K562 (cell line): ENCODE measurements around the gene QKI. TPM values are rescaled to one million over a fixed set of nuclear protein-coding genes. Genes with fewer than 3 reads are reported as not detected.

ENCODE experiments used
- ATAC-seq: fragments of 200-7000 bp; cut with Tn5 transposase; 3 replicates; pipeline ENCODE4 v1.9.1; 2020; ENCODE audit warnings: moderate library complexity
- BruUV-seq: library from RNA; stranded (reverse); fragments of 400-500 nt; replicated peaks from 2 replicates; lab custom pipeline; 2021; lab: Mats Ljungman, UMichigan
- CTCF ChIA-PET: fragments of 300-600 bp; formaldehyde crosslinking; extraction: SDS; loops from one replicate; lab custom pipeline; 2021; ENCODE audit warnings: low intra/inter-chr PET ratio; lab: Yijun Ruan, JAX
- POLR2A ChIA-PET: fragments of 300-600, 350-650 bp; sonication (Branson Sonifier 250); formaldehyde crosslinking; extraction: SDS; loops from one replicate; lab custom pipeline; 2021; ENCODE audit warnings: antibody characterized with exemption, inconsistent platforms; lab: Yijun Ruan, JAX
- DNase-seq, 4 experiments: peaks; one replicate each; pipeline versions ENCODE4 v3.0.0 to v3.0.0-alpha.2; 2011 to 2018; ENCODE audit warnings: low spot score in 3 of 4, mixed read lengths in 3 of 4; ENCODE audit errors: extremely low read depth in 1 of 4
- FAIRE-seq: peaks from 2 replicates; lab custom pipeline; 2011; peaks lifted over from hg19 to GRCh38; lab: Jason Lieb, UNC
- H2AFZ ChIP-seq: 2 replicates; pipeline ENCODE4 v1.6.0; 2011; ENCODE audit warnings: low read depth, low read length, control low read depth, inconsistent platforms
- H3K27ac ChIP-seq: fragments of 200-600 bp; 3 replicates; pipeline ENCODE4 v1.8.0; 2011; ENCODE audit warnings: low read depth, mild to moderate bottlenecking, control low read depth, inconsistent platforms, low read length, moderate library complexity, mixed read lengths; ENCODE audit errors: extremely low read depth
- H3K27me3 ChIP-seq, 2 experiments: fragments of 300-600 bp in 1 of 2; 2 replicates in 1 of 2; 3 replicates in 1 of 2; pipeline versions ENCODE4 v1.6.0 to v1.8.0; 2011; ENCODE audit warnings: inconsistent platforms in 2 of 2, low read length in 2 of 2, mild to moderate bottlenecking in 1 of 2, mixed read lengths in 1 of 2, moderate library complexity in 1 of 2; ENCODE audit not compliant: control insufficient read depth in 2 of 2, insufficient read depth in 2 of 2
- H3K36me3 ChIP-seq: fragments of 300-600 bp; 3 replicates; pipeline ENCODE4 v1.8.0; 2011; ENCODE audit warnings: mild to moderate bottlenecking, low read length, inconsistent platforms; ENCODE audit not compliant: control insufficient read depth, insufficient read depth
- H3K4me1 ChIP-seq, 2 experiments: fragments of 200-600 bp in 1 of 2; replicated peaks in 1 of 2; 2 replicates in 1 of 2; 3 replicates in 1 of 2; pipeline versions ENCODE4 v1.5.1 to v1.8.0; 2011; ENCODE audit warnings: inconsistent platforms in 2 of 2, low read length in 2 of 2, mild to moderate bottlenecking in 1 of 2, mixed read lengths in 1 of 2, moderate library complexity in 1 of 2; ENCODE audit not compliant: control insufficient read depth in 2 of 2, insufficient read depth in 2 of 2
- H3K4me2 ChIP-seq: 2 replicates; pipeline ENCODE4 v1.6.1; 2011; ENCODE audit warnings: low read length, control low read depth, inconsistent platforms, mixed read lengths; ENCODE audit not compliant: insufficient read depth
- H3K4me3 ChIP-seq: fragments of 200-600 bp; sonication (generic), shearing (Covaris generic); 2 replicates; pipeline ENCODE4 v1.5.1; 2016; ENCODE audit warnings: control low read depth, inconsistent platforms
- H3K79me2 ChIP-seq: fragments of 200-600 bp; 3 replicates; pipeline ENCODE4 v1.8.0; 2011; ENCODE audit warnings: low read length, inconsistent platforms; ENCODE audit not compliant: control insufficient read depth, insufficient read depth
- H3K9ac ChIP-seq, 2 experiments: 2 replicates each; pipeline versions ENCODE4 v1.6.0 to v1.6.1; 2011; ENCODE audit warnings: low read depth in 2 of 2, low read length in 2 of 2, control low read depth in 1 of 2, inconsistent platforms in 1 of 2, mild to moderate bottlenecking in 1 of 2, mixed read lengths in 1 of 2; ENCODE audit not compliant: insufficient read depth in 1 of 2
- H3K9me1 ChIP-seq: one replicate; pipeline ENCODE4 v1.6.0; 2011; ENCODE audit warnings: inconsistent platforms, mild to moderate bottlenecking, low read length, moderate library complexity; ENCODE audit not compliant: control insufficient read depth, insufficient read depth
- H3K9me3 ChIP-seq: replicated peaks from 2 replicates; pipeline ENCODE4 v1.5.1; 2011; ENCODE audit warnings: low read depth, low read length, inconsistent platforms; ENCODE audit not compliant: control insufficient read depth, insufficient read depth
- H4K20me1 ChIP-seq: replicated peaks from 2 replicates; pipeline ENCODE4 v1.6.1; 2011; ENCODE audit warnings: low read length, inconsistent platforms, mixed read lengths; ENCODE audit not compliant: control insufficient read depth, insufficient read depth
- CBFA2T2 ChIP-seq: fragments of 450-650 bp; conservative IDR thresholded peaks from 2 replicates; pipeline ENCODE4 v1.6.1; 2017; ENCODE audit warnings: mild to moderate bottlenecking
- CBFA2T3 ChIP-seq: fragments of 450-650 bp; IDR thresholded peaks from 2 replicates; pipeline ENCODE4 v1.6.1; 2017
- CXXC5 ChIP-seq: fragments of 250-450 bp; sonication (Bioruptor Pico); IDR thresholded peaks from 2 replicates; pipeline ENCODE4 v1.8.0; 2022; ENCODE audit warnings: inconsistent platforms, mild to moderate bottlenecking, moderate library complexity
- EHMT2 ChIP-seq: fragments of 450-650 bp; IDR thresholded peaks from 2 replicates; pipeline ENCODE4 v1.6.1; 2018; ENCODE audit warnings: antibody characterized with exemption
- HDAC1 ChIP-seq, 2 experiments: fragments of 450-650 bp; IDR thresholded peaks; 2 replicates each; pipeline ENCODE4 v1.6.1; 2016 to 2017; ENCODE audit warnings: inconsistent platforms in 1 of 2, mild to moderate bottlenecking in 1 of 2, moderate library complexity in 1 of 2
- HMG20A ChIP-seq: fragments of 450-650 bp; formaldehyde crosslinking; conservative IDR thresholded peaks from 2 replicates; pipeline ENCODE4 v1.4.0; 2020; ENCODE audit warnings: mild to moderate bottlenecking, mixed read lengths
- KDM1A ChIP-seq, 2 experiments: fragments of 450-650 bp; IDR thresholded peaks; 2 replicates each; pipeline ENCODE4 v1.6.1; 2016; ENCODE audit warnings: mild to moderate bottlenecking in 2 of 2
- KDM4B ChIP-seq, 2 experiments: fragments of 450-650 bp in 1 of 2; sonication (generic) in 1 of 2; IDR thresholded peaks; 2 replicates each; pipeline ENCODE4 v1.6.1; 2016 to 2017; ENCODE audit warnings: borderline replicate concordance in 2 of 2, antibody characterized with exemption in 1 of 2, low read depth in 1 of 2, mild to moderate bottlenecking in 1 of 2
- KLF6 ChIP-seq: fragments of 250-450 bp; sonication (Bioruptor Pico); IDR thresholded peaks from 2 replicates; pipeline ENCODE4 v1.4.0; 2020; ENCODE audit warnings: mild to moderate bottlenecking, moderate library complexity, borderline replicate concordance
- MEIS2 ChIP-seq: fragments of 450-650 bp; IDR thresholded peaks from 2 replicates; pipeline ENCODE4 v1.6.1; 2014; ENCODE audit warnings: mild to moderate bottlenecking; ENCODE audit not compliant: partially characterized antibody
- PREB ChIP-seq: sonication (generic); formaldehyde crosslinking; IDR thresholded peaks from 2 replicates; pipeline ENCODE4 v1.8.1; 2023; ENCODE audit warnings: mild to moderate bottlenecking, missing genetic modification reagents
- RCOR1 ChIP-seq, 2 experiments: IDR thresholded peaks; 2 replicates each; pipeline ENCODE4 v1.6.1; 2012; ENCODE audit warnings: low read depth in 2 of 2, low read length in 2 of 2, borderline replicate concordance in 1 of 2, improper control_type of control experiment in 1 of 2
- SIRT6 ChIP-seq: IDR thresholded peaks from one replicate; pipeline ENCODE4 v1.6.1; 2012; ENCODE audit warnings: low read depth, mild to moderate bottlenecking, control low read depth, inconsistent platforms, low read length, moderate library complexity
- TARDBP ChIP-seq: fragments of 450-650 bp; IDR thresholded peaks from 2 replicates; pipeline ENCODE4 v1.6.1; 2016
- YBX1 ChIP-seq: fragments of 450-650 bp; IDR thresholded peaks from 2 replicates; pipeline ENCODE4 v1.7.1; 2016; ENCODE audit warnings: mild to moderate bottlenecking
- ZBTB34 ChIP-seq: fragments of 250-450 bp; sonication (Bioruptor Pico); IDR thresholded peaks from 2 replicates; pipeline ENCODE4 v1.8.0; 2021; ENCODE audit warnings: mild to moderate bottlenecking, moderate library complexity
- ZNF280A ChIP-seq: fragments of 450-650 bp; IDR thresholded peaks from 2 replicates; pipeline ENCODE4 v1.6.1; 2018; ENCODE audit warnings: mild to moderate bottlenecking, low read depth; ENCODE audit not compliant: partially characterized antibody
- ZNF316 ChIP-seq: fragments of 450-650 bp; IDR thresholded peaks from 2 replicates; pipeline ENCODE4 v1.6.1; 2016
- WGBS: fragments of 100-300 bp; shearing (Covaris generic); methylation state at CpG from one replicate; pipeline ENCODE4 v1.1.6; 2016; ENCODE audit warnings: low coverage, mixed read lengths; ENCODE audit not compliant: insufficient coverage; ENCODE audit errors: missing lambda C conversion rate; 5-methylcytosine and 5-hydroxymethylcytosine counted together
- in situ Hi-C: fragments of 300-500 bp; cut with MboI; formaldehyde crosslinking; loops from 4 replicates; pipeline ENCODE4 v1.15.0; 2018; ENCODE audit warnings: inconsistent platforms, mixed read lengths
- intact Hi-C: fragments of 100-400 bp; cut with micrococcal nuclease; formaldehyde crosslinking; loops from 2 replicates; pipeline ENCODE4 v1.14.2; 2022
- polyA plus RNA-seq, 8 experiments: library from polyadenylated mRNA; depleted of rRNA in 4 of 8; stranded (reverse) in 5 of 8; unstranded in 3 of 8; fragments of >200 nt; fragmentation: Nextera tagmentation in 2 of 8; fragmentation: Illumina TruSeq in 1 of 8; extraction: Ambion mirVana in 2 of 8; extraction: Trizol in 1 of 8; gene quantifications; 2 replicates each; pipeline versions ENCODE4 v1.2.1 to v1.2.3, GENCODE V29; 2011 to 2014; ENCODE audit warnings: inconsistent platforms in 1 of 8, missing spikeins in 1 of 8
- total RNA-seq, 7 experiments: library from RNA; depleted of rRNA in 6 of 7; stranded (reverse); fragments of >200 nt in 6 of 7; fragmentation: Illumina TruSeq in 2 of 7; extraction: Trizol in 2 of 7; gene quantifications; 2 replicates each; pipeline versions ENCODE4 v1.2.1 to v1.2.3, GENCODE V29; 2011 to 2021; ENCODE audit warnings: low replicate concordance in 1 of 7

The QKI gene
- total and polyA plus RNA-seq, 9 of the 15 experiments (the other 6 are each of a cell fraction or from before 2014, with no cell fraction given), result 20.4 to 215 (median 123) TPM

- 77% methylated on average over 2 of the region's 2 CpGs for WGBS
- no peaks in the 10 kb centered on the region for H3K9me1 ChIP-seq
- H3K27me3 ChIP-seq, result no peaks in the 10 kb centered on the region
- in situ Hi-C loops (loop anchor here (5.0 to 10.0 kb wide), 2 partner anchors 527 to 675 kb away; no protein-coding TSS in a partner anchor), intact Hi-C loops (no loop called here)
- no peak for TF ChIP-seq KDM4B (IDR thresholded peaks at IDR 0.05; ENCODE audit: borderline replicate concordance in 2 of 2, low read depth in 1 of 2)
- no peak for TF ChIP-seq ZNF280A
- TF ChIP-seq HMG20A, result no peak
- no peak for TF ChIP-seq SIRT6
- no peak for TF ChIP-seq TARDBP
- peak; percentile 43 for TF ChIP-seq MEIS2
- TF ChIP-seq CBFA2T2, result no peak
- TF ChIP-seq CBFA2T3, result peak; percentile 55
- no peak for TF ChIP-seq PREB (CRISPR knock-in tag)
- no peak for TF ChIP-seq ZBTB34
- no peak for TF ChIP-seq YBX1
- TF ChIP-seq ZNF316, result no peak
- no peak for TF ChIP-seq CXXC5
- TF ChIP-seq HDAC1 (IDR thresholded peaks at IDR 0.05), result 0 out of 4 replicates have a peak, but pooled peaks of 1 of the 2 experiments have one; percentile 35
- peak; percentile 58 to 73; a peak in 3 of 4 replicates for TF ChIP-seq KDM1A (IDR thresholded peaks at IDR 0.05)
- no peak for TF ChIP-seq EHMT2
- TF ChIP-seq KLF6 (CRISPR knock-in tag), result no peak
- TF ChIP-seq RCOR1 (IDR thresholded peaks at IDR 0.05; ENCODE audit: borderline replicate concordance in 1 of 2, low read depth in 2 of 2, low read length in 2 of 2), result 0 out of 4 replicates have a peak, but pooled peaks of 1 of the 2 experiments have one; percentile 39
- peaks cover 0 to 4% of the 10 kb centered on the region in 2 experiments; a peak in 1 of 5 replicates for H3K4me1 ChIP-seq
- no peak for ATAC-seq
- peaks cover 49% of the 10 kb centered on the region for H4K20me1 ChIP-seq
- no peak overlapping the region for H3K9ac ChIP-seq
- H3K79me2 ChIP-seq, result peaks cover 98% of the 10 kb centered on the region
- no peak for FAIRE-seq
- no peaks in the 10 kb centered on the region for H3K9me3 ChIP-seq
- DNase-seq, result no peak
- no peak overlapping the region for H2AFZ ChIP-seq
- no peaks in the 10 kb centered on the region for H3K36me3 ChIP-seq
- no peak overlapping the region for H3K4me2 ChIP-seq
- no peak overlapping the region for H3K27ac ChIP-seq
- ChIA-PET CTCF (no interaction called here), POLR2A (interaction anchor here (1.2 kb wide), 1 partner anchor 19 kb away, joined by 3 read pairs; no protein-coding TSS in a partner anchor)
- no peak overlapping the region for H3K4me3 ChIP-seq
- BruUV-seq, result no TSS peak
These were observed 15.4 kb downstream of the QKI start for GRCh38 chr6:163429858-163430448.
